GM23248 (cell line): Measurements from ENCODE around the gene MLLT10.

ENCODE experiments used
- EZH2 ChIP-seq: fragments of 200-600 bp; sonication (generic); IDR thresholded peaks from 2 replicates; pipeline ENCODE4 v1.6.1; 2018; ENCODE audit warnings: antibody characterized with exemption, mild to moderate bottlenecking; ENCODE audit not compliant: insufficient read depth, poor library complexity, severe bottlenecking
- EZH2phosphoT487 ChIP-seq: fragments of 200-600 bp; sonication (generic); IDR thresholded peaks from 2 replicates; pipeline ENCODE4 v1.6.1; 2018; ENCODE audit warnings: antibody characterized with exemption, moderate library complexity, mild to moderate bottlenecking, low read depth; ENCODE audit not compliant: insufficient read depth

GRCh38 chr10:21593986-21594385, 60.0 kb downstream of the MLLT10 start:
- TF ChIP-seq EZH2 (no peak), EZH2phosphoT487 (no peak)
